A549 treated with DMSO at 1 μM for 4 hours (cell line): ENCODE results near the gene CPD. TPM values are rescaled to one million over a fixed set of nuclear protein-coding genes. Genes with fewer than 3 reads are reported as not detected.

Source experiments
- total RNA-seq: library from RNA; stranded (reverse); fragments of 200-300 nt; extraction: Qiagen RNA extraction; gene quantifications from 5 replicates; pipeline ENCODE4 v1.2.3, GENCODE V29; 2022; ENCODE audit warnings: low read depth

The CPD gene
- 22.9 to 35.5 TPM (median 32.4 TPM) in 5 replicates for total RNA-seq

GRCh38 chr17:30378825-30379302, at the start of gene CPD:
CPD (plus strand) TSS chr17:30378927; CDS start chr17:30378981, 54 bp downstream.

GRCh38 chr17:30333503-30334360, 45.0 kb upstream of the CPD start, which contains the start of gene TMIGD1:
TMIGD1 (minus strand) TSS chr17:30334057; CDS start chr17:30332133, 1,924 bp downstream.

GRCh38 chr17:30477083-30477773, 98.5 kb downstream of the CPD start, which contains the start of gene GOSR1:
GOSR1 (plus strand) TSS chr17:30477408; CDS start chr17:30477434, 26 bp downstream.

Other genes with a start within 250 kb of the CPD start
- 0.03 to 0.09 TPM (median 0.09 TPM) in 3 of 5 replicates, not detected in the others for gene SLC6A4, start 143.2 kb upstream of the CPD start, total RNA-seq
- gene BLMH, start 87.0 kb upstream of the CPD start, total RNA-seq, result 45.3 to 52.0 TPM (median 50.4 TPM) in 5 replicates
- not detected in 5 replicates for gene TMIGD1, start 44.9 kb upstream of the CPD start, total RNA-seq
- gene GOSR1, start 98.5 kb downstream of the CPD start, total RNA-seq, result 34.4 to 45.5 TPM (median 38.2 TPM) in 5 replicates